HG02623 (cell line): Measurements from ENCODE around the gene GGA1.

Experiments used
- ATAC-seq: cut with Tn5 transposase; IDR thresholded peaks from one replicate; pipeline ENCODE4 v1.9.1; 2021; ENCODE audit warnings: moderate library complexity; ENCODE audit not compliant: unreplicated experiment

Gene GGA1

GRCh38 chr22:37672920-37673455, 64.4 kb downstream of the GGA1 start:
- ATAC-seq, result no peak

DNA sequence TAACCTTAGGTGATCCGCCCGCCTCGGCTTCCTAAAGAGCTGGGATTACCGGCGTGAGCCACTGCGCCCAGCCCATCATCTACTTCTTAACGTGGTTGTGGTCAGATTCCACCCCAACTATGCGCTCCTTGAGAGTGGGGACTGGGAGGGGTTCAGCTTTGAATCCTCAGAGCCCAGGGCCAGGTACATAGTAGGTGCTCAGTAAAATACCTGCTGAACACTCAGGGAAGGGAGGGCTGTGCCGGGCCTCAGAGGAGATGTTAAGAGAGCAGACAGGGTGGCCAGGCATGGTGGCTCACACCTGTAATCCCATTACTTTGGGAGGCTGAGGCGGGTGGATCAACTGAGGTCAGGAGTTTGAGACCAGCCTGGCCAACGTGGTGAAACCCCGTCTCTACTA, 65.6 kb downstream of the GGA1 start:
- ATAC-seq, result no peak

- no peak for ATAC-seq
Observed at GRCh38 chr22:37674951-37675929, 66.6 kb downstream of the GGA1 start, which contains the start of gene LGALS1. LGALS1 (plus strand) TSS chr22:37675636; CDS start chr22:37675703, 67 bp downstream.

DNA sequence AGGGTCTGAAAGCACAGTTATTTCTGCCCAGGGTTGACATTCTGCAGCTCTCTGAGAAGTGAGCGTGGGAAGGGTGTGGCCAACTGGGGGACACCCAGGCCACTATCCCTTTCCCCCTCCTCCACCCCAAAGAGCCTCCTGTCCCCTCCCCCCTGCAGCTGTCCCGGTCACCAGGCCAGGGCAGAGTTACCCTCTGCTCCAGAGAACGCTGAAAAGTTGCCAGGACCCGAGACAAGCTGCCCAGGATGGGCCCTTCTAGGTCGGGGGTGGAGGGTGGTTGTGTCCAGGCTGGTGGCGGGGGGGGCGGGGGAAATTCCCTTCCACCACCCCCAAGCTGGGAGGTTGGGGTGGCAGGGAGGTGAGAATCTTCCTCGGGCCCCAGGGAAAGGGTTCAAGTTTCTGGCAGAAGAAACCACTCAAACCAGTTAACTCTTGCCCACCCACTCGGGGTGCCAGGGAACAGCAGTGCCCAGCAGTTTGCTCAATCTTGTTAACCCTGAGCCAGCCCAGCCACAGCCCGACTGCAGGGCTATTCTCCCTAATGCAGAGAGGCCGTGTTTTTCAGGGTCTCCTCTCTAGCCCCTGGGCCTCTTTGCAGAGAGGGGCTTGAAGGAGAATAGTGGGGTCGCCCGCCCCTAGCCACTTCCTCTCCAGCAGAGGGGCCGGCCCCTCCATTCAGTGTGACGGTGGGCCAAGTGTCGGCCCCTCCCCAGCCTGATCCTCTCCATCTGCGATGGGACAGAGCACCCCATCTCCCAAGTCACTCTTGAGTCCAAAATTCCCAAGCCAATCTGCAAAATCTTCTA, 67.5 kb downstream of the GGA1 start:
- no peak for ATAC-seq

- peak; percentile 71 for ATAC-seq
Observed at GRCh38 chr22:37676736-37677492, 68.3 kb downstream of the GGA1 start.

DNA sequence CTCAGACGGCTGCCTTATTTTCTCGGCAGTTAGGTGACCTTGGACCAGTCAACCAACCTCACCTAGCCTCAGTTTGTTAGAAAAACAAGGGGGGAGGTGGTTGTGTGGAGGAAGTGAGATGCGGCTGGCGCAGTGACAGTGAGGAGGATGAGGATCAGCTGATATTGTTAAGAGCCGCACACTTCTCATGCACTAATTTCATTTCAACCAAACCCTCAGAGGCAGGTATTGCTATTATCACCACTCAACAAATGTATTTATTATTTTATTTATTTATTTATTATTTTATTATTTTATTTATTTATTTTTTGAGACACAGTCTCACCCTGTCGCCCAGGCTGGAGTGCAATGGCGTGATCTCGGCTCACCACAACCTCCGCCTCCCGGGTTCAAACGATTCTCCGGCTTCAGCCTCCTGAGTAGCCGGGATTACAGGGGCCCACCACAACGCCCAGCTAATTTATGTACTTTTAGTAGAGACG, 68.9 kb downstream of the GGA1 start:
- ATAC-seq, result peak; percentile 2

DNA sequence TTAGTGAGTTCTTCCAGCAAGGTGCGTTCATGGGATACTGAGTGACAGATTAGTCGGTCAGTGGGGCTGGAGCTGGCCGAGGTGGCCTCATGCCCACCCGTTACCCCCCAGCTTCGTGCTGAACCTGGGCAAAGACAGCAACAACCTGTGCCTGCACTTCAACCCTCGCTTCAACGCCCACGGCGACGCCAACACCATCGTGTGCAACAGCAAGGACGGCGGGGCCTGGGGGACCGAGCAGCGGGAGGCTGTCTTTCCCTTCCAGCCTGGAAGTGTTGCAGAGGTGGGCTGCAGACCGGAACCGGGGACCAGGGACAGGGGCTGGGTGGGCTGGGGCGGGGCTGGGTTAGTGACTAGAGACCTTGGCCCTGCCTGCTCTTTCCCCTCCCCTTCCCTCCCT, 69.7 kb downstream of the GGA1 start:
- ATAC-seq, result no peak

DNA sequence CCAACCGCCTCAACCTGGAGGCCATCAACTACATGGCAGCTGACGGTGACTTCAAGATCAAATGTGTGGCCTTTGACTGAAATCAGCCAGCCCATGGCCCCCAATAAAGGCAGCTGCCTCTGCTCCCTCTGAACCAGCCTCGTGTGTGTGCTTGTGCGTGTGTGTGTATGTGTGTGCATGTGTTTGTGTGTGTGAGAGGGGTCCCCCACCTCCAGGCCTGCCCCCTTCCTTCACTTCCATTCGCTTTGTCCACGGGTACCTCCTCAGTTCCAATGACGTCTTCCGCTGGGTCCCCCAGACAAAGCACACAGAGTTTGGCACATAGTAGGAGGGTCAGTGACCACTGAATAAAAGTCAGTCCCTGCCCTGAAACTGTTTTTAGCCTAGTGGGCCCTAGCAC, 71.0 kb downstream of the GGA1 start:
- ATAC-seq, result no peak

- ATAC-seq, result no peak
Observed at GRCh38 chr22:37680191-37680851, 71.7 kb downstream of the GGA1 start.

DNA sequence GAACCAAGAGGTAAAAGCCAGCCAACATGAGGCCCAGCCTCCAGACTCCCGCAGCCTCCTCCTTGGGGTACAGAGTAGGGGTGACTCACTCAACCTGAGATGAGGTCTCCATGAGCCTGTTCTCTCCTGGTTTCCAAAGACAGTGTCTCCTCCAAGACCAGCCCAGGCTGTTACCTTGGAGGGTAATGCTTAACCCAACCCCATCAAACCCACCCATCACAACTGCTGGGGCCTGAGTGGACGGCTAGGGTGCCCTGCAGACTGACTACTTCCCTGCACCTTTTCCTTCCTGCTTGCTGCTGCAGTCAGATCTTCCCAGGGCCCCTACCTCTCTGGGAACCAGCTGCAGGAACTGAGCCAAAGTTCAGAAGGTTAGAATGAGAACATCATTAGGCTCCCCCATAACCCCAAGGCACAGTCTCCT, 72.4 kb downstream of the GGA1 start:
- ATAC-seq, result no peak

DNA sequence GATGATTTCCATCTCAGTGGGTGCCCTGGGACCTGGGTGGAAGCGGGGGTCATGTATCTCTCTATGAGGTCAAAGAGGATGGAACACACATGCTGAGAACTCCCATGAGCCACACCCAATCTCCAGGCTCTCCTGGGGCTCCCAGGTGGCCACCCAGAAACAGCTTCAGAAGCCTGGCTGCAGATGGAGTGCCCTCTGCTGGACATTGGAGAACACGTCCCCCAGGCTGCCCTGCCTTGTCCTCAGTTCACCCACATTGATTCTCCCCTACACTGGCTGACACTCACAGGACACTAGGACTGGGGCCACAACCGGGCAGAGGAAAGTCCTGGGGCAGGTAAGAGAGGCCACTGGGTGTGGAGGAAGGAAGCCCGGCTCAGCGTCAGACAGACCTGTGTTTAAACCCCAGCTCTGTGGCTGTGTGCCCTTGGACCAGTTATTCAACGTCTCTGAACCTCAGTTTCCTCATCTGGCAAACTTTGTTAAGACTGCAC, 73.0 kb downstream of the GGA1 start:
- no peak for ATAC-seq
